Sigmoid colon (tissue), 4 donors: ENCODE data around the gene TEDC1.

Experiments used
- CTCF ChIP-seq, 4 experiments: fragments of 450-650 bp in 3 of 4; fragments of 200-600 bp in 1 of 4; IDR thresholded peaks; one replicate each; pipeline ENCODE4 v1.5.1; 2016 to 2019; ENCODE audit warnings: antibody characterized with exemption in 4 of 4, mild to moderate bottlenecking in 3 of 4, moderate library complexity in 2 of 4
- POLR2AphosphoS5 ChIP-seq, 4 donors: sonication (generic); formaldehyde crosslinking; IDR thresholded peaks; one replicate each; pipeline ENCODE4 v1.6.1; 2017; ENCODE audit warnings: antibody characterized with exemption in 4 of 4

- TF ChIP-seq CTCF (IDR thresholded peaks at IDR 0.05) (no peak), POLR2AphosphoS5 (IDR thresholded peaks at IDR 0.05) (no peak)
These were observed 7.6 kb upstream of the TEDC1 start for GRCh38 chr14:105483300-105484068.
